Mesenteric fat pad (tissue), 1 donor: ENCODE results near the gene MEIS2. TPM values are rescaled to one million over a fixed set of nuclear protein-coding genes. Genes with fewer than 3 reads are reported as not detected.

Experiments used
- DNase-seq: peaks from one replicate; pipeline ENCODE4 v3.0.0-alpha.2; 2020; ENCODE audit warnings: low spot score
- total RNA-seq: library from RNA; stranded (reverse); fragmentation: NEBNext Ultra II Directional; extraction: Animal tissue kit (Norgen Biotek cat#: 25700); gene quantifications from one replicate; pipeline ENCODE4 v1.2.1, GENCODE V29; 2021
- donor health status: DM: yes; HTN: yes; CAD: no.

The MEIS2 gene
- total RNA-seq, 1 donor from 2014 or later, result 21.5 TPM

- no peak for DNase-seq
Observed at GRCh38 chr15:37041836-37042235, 58.5 kb downstream of the MEIS2 start.

GRCh38 chr15:37041042-37041441, 59.3 kb downstream of the MEIS2 start:
- DNase-seq, result no peak

DNA sequence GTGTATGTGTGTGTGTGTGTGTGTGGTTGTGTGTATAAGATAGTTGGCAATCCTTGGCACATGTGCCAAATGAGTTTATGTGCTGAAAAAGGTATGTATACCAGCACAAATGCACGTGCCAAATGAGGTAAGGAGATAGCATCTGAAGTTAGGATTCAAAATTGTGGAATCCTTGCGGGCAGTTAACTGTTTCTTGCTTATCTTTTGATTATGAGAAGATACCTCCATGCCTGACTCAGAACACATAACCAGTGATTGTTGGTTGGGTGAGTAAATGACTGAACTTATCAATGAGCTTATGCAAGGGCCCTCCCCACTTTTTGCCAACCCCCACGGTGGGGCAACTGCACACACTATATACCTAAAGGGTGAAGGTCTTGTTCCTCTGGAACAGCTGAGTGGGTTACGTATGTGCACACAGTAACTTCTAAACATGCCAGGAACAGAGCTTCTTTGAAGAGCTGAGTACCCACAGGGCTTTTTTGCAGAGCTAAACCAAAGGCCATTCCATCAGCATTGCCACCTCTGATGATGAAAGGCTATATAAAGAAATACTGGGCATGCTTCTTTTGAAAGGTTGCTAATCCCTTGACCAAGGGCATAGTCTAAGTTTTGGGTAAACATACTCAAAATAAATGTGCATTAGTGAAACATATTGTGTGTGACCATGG, 60.1 kb downstream of the MEIS2 start:
- DNase-seq, result no peak

- DNase-seq, result no peak
Observed at GRCh38 chr15:37038716-37039106, 61.6 kb downstream of the MEIS2 start.

DNA sequence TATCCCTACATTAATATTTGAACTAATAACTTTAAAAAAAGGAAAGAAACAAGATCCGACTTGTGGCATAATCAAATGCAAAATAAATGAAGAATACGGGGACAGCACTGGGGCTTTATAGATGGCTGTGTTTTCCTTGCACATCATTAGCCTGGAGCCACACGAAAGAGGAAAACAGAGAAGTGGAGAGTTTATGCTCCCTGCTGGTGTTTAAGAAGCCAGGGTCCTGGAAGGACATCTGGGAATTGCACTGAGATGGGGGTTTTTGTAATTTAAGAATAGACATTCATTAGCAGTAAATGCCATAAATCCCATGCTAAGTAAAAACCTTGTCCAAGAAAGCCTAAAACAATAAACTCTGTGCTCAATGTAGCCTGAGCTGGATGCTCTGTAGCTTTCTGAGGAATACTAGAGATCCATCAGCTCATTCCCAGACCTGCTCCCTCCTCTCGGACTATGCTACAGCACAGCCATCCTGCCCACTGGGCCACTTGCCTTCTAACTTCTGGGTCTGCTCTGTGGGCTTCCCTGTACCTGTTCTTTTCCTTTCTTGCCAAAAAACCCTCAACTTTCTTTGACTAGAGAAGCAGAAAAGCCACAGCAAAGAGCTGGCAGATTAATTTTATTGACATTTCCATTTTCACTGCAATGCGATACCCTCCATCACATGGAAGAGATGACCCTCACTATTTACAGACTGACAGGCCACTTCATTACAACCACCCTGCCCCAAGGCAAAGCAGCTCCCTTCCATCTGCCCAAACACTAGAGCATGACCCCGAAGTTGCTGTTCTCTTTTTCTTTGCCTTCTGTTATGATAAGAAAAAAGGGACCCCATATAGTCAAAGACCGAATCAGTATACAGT, 62.3 kb downstream of the MEIS2 start:
- DNase-seq, result no peak

GRCh38 chr15:37037071-37037655, 63.2 kb downstream of the MEIS2 start:
- DNase-seq, result no peak

GRCh38 chr15:37034835-37035748, 65.3 kb downstream of the MEIS2 start:
- no peak for DNase-seq

DNA sequence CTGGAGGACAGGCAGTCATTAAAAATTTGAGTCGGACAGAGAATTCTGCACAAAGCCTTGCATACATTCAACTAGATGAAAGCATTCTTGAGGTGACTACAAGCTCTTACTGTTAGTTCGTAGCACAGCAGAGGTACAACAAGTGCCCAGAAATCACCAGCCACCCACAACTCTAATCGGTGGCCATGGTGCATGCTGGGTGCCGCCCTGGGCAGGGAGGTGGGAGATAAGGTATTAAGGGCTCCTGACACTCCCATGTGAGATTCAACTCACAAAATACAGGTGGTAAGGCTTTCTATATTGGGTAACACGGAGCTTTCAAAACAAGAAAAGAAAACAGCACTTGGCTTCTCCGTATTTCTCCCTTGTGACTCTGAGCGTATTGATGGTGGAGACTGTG, 66.0 kb downstream of the MEIS2 start:
- DNase-seq, result no peak

DNA sequence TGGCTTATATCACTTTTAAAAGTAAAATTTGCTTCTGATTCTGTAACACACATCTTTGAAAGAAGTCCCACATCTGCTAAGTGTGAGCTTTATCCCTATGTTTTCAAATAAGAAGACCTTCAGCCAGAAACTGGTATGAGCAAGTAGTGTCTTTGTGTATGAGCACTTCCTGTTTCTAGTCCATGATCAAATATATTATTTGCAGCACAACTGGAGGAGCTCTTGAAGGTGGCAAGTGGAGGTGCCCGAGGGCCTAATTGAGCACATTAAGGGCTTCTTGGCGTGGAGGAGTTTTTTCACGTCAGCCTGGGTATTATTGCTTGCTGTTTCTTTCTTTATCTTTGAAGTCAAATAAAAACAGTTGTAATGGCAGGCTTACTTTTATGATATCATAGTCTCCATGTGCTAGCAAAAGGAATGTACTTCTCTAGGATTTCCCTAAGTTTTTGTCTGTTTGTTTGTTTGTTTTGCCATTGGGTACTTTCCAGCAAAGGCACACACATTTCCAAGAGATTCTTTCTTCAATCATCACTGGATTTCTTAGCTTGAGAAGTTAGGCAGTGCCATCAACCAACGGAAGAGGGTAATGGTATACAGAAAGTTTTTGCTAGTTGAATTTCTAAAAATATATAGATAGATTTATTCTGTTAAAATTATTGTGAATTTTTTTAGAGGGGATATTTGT, 68.1 kb downstream of the MEIS2 start:
- no peak for DNase-seq

DNA sequence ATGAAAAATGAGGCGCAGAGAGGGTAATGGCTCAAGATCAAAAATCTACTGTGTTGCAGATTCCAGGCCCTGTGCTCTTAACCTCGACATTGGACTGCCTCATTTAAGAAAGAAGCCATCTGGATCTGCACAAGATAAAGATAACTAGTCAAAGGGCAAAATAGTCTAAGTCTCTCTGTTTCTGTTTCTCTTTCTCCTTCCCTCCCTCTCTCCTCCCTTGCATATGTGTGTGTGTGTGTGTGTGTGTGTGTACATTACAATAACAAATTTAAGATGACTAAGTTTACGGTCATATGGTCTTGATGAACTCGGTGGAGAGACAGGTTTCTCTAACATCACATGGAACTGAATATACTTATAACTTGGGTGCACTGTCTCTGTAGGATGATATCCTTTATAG, 69.2 kb downstream of the MEIS2 start:
- DNase-seq, result no peak

DNA sequence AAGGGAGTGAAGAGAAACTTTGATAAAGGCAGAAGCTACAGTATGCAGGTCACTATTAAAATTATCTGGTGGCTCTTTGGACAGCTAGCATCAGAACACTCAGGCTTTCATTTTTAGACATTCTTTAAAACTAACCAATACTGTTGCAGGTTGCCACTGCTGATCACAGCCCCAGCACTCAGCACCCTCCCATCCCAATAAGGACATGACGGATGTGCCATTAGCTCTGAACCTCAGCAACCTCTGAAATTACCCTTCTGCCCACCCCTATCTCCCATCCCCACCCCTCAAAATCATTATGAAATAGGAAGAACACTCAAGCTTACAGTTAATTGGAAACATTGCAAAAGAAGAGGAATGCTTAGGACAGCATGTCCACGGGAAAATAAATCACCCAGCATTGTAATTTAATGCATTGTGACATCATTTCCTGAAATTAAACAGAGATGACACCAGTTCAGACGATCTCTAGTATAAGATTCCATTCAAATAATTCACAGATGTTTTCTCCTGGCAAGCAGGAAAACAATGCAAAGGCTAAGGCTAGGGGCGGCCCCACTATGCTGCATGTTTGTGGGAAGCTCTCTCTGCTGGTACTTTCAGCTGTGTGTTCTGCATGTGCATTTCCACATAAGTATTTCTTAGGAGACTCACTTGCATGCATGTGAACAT, 71.6 kb downstream of the MEIS2 start:
- no peak for DNase-seq

DNA sequence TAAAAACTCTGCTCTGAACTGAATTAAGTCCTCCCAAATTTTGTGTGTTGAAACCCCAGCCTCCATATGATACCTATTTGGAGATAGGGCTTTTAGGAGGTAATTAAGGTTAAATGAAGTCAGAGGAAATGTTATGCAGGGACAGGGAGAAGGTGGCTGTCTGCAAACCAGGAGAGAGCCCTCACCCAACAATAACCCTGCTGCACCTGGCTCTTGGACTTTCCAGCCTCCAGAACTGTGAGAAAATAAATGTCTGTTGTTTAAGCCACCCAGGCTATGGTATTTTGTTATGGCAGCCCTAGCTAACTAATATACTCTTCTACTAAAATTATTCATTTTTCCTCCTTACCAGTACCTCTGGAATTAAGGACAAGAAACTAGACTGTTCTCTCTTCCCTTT, 79.5 kb downstream of the MEIS2 start:
- DNase-seq, result no peak

GRCh38 chr15:37019479-37020433, 80.6 kb downstream of the MEIS2 start:
- no peak for DNase-seq

- DNase-seq, result no peak
Observed at GRCh38 chr15:37017031-37017625, 83.2 kb downstream of the MEIS2 start.

- no peak for DNase-seq
Observed at GRCh38 chr15:37016231-37016630, 84.1 kb downstream of the MEIS2 start.

- no peak for DNase-seq
Observed at GRCh38 chr15:37015451-37015850, 84.9 kb downstream of the MEIS2 start.

DNA sequence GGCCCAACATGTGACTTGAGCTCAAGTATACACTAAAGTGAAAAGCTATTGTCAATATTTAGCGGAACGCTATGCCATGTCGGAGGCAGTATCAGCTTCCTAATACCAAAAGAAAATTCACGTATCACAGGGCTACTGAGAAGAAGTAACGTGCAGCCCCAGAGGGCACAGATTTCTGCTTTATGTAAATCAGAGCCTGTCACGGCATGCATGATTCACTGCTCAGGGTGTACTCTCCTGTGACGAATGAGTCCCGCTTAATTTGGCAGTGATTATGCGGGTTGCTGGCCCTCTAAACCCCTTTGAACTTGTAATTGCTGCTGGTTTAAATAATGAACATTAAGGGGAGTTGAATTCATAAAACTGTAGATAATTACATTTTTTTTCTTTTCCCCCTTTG, 85.3 kb downstream of the MEIS2 start:
- DNase-seq, result no peak

- no peak for DNase-seq
Observed at GRCh38 chr15:37014566-37014965, 85.8 kb downstream of the MEIS2 start.

DNA sequence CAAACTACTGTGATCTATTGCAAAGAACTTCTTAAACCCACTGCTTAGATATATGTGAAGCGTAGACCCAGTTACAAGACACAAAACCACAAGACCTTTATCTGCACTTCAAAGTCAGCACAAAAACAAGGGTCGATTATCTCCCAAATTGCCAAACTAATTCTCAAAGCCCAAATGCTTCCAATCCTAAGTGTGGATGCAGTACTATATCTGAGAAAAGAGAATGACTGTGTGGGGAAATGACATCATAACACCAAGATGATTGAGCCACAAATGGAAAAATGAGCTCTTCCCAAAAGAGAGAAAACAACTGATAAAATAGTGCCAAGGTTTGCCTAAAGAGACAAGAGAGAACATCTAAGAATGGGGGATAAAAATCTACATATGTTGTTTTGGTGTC, 86.2 kb downstream of the MEIS2 start:
- DNase-seq, result no peak
